Medulla oblongata (tissue), 1 donor: ENCODE measurements around the gene CTU2.
"Not testable (repeated sequence)": the region's sequence is repeated elsewhere in the genome, so short reads cannot be mapped to it uniquely, and the experiment has no call there.

Source experiments
- DNase-seq: peaks from one replicate; pipeline ENCODE4 v3.0.0-alpha.2; 2015; ENCODE audit errors: extremely low spot score

CTU2 gene

GRCh38 chr16:88706229-88706964 is at the start of gene CTU2, which contains the start of gene RNF166:
TSS of gene CTU2 (plus strand) at chr16:88706503. CDS start at chr16:88706531, 28 bp downstream.
TSS of gene RNF166 (minus strand) at chr16:88706408. CDS start at chr16:88706325, 83 bp downstream.
- peak; percentile 89 for DNase-seq

GRCh38 chr16:88657371-88657770 is 48.9 kb upstream of the CTU2 start:
- no peak for DNase-seq

- DNase-seq = no peak
These were observed 47.6 kb upstream of the CTU2 start for GRCh38 chr16:88658714-88659113.

- DNase-seq = no peak
These were observed 47.1 kb upstream of the CTU2 start for GRCh38 chr16:88659160-88659559.

GRCh38 chr16:88661468-88661867 is 44.8 kb upstream of the CTU2 start:
- DNase-seq = no peak

- no peak for DNase-seq
These were observed 44.0 kb upstream of the CTU2 start for GRCh38 chr16:88662222-88662842.

GRCh38 chr16:88662843-88663606 is 43.3 kb upstream of the CTU2 start, which contains the start of gene MVD:
TSS of gene MVD (minus strand) at chr16:88663091. CDS start at chr16:88663080, 11 bp downstream.
- DNase-seq = peak; percentile 98

- DNase-seq = no peak
These were observed 41.2 kb upstream of the CTU2 start for GRCh38 chr16:88665148-88665547.

- no peak for DNase-seq
These were observed 40.7 kb upstream of the CTU2 start for GRCh38 chr16:88665570-88665969.

GRCh38 chr16:88667461-88667860 is 38.8 kb upstream of the CTU2 start:
- DNase-seq = no peak

- not testable (repeated sequence) for DNase-seq
These were observed 36.8 kb upstream of the CTU2 start for GRCh38 chr16:88669493-88669892.

- DNase-seq = no peak
These were observed 36.3 kb upstream of the CTU2 start for GRCh38 chr16:88669980-88670379.

- no peak for DNase-seq
These were observed 34.5 kb upstream of the CTU2 start for GRCh38 chr16:88671806-88672205.

GRCh38 chr16:88672776-88673175 is 33.5 kb upstream of the CTU2 start:
- no peak for DNase-seq

- DNase-seq = no peak
These were observed 32.5 kb upstream of the CTU2 start for GRCh38 chr16:88673716-88674379.

- no peak for DNase-seq
These were observed 29.6 kb upstream of the CTU2 start for GRCh38 chr16:88676502-88677242.

GRCh38 chr16:88677721-88678120 is 28.6 kb upstream of the CTU2 start:
- no peak for DNase-seq

- no peak for DNase-seq
These were observed 27.9 kb upstream of the CTU2 start for GRCh38 chr16:88678224-88678979.

GRCh38 chr16:88680554-88681083 is 25.7 kb upstream of the CTU2 start:
- DNase-seq = no peak

GRCh38 chr16:88681084-88681680 is 25.1 kb upstream of the CTU2 start:
- no peak for DNase-seq
